Endothelial cell of umbilical vein (primary cell): ENCODE results near the gene NPHS1. TPM values are rescaled to one million over a fixed set of nuclear protein-coding genes. Genes with fewer than 3 reads are reported as not detected.

Experiments used
- BruUV-seq: library from RNA; stranded (reverse); fragments of 400-500 nt; replicated peaks from 2 replicates; lab custom pipeline; 2021; lab: Mats Ljungman, UMichigan
- CTCF ChIA-PET: fragments of 300-600, 350-600 bp; sonication (Branson Sonifier 250); formaldehyde crosslinking; loops from one replicate; lab custom pipeline; 2021; ENCODE audit warnings: antibody characterized with exemption, inconsistent platforms; lab: Charles Lee
- POLR2A ChIA-PET: fragments of 300-600, 350-600 bp; sonication (Branson Sonifier 250); formaldehyde crosslinking; loops from one replicate; lab custom pipeline; 2021; ENCODE audit warnings: antibody characterized with exemption, inconsistent platforms; lab: Charles Lee
- DNase-seq: peaks from one replicate; pipeline ENCODE4 v3.0.0-alpha.2; 2011; ENCODE audit warnings: low read depth, low spot score
- FAIRE-seq: peaks from 2 replicates; lab custom pipeline; 2011; peaks lifted over from hg19 to GRCh38; lab: Jason Lieb, UNC
- H2AFZ ChIP-seq: 2 replicates; pipeline ENCODE4 v1.6.0; 2012; ENCODE audit warnings: low read depth, low read length, control low read depth, inconsistent platforms
- H3K27ac ChIP-seq: 2 replicates; pipeline ENCODE4 v1.5.1; 2011; ENCODE audit warnings: low read depth, mild to moderate bottlenecking, control low read depth, low read length, moderate library complexity; ENCODE audit not compliant: insufficient read depth
- H3K27me3 ChIP-seq, 2 experiments: 2 replicates each; pipeline versions ENCODE4 v1.6.0 to v1.6.1; 2011; ENCODE audit warnings: low read length in 2 of 2, mixed read lengths in 1 of 2; ENCODE audit not compliant: control insufficient read depth in 2 of 2, insufficient read depth in 2 of 2
- H3K36me3 ChIP-seq, 2 experiments: 2 replicates in 1 of 2; 3 replicates in 1 of 2; pipeline ENCODE4 v1.5.1; 2011; ENCODE audit warnings: low read length in 2 of 2, mild to moderate bottlenecking in 1 of 2, moderate library complexity in 1 of 2; ENCODE audit not compliant: control insufficient read depth in 2 of 2, insufficient read depth in 2 of 2; ENCODE audit errors: extremely low read depth in 1 of 2
- H3K4me1 ChIP-seq: 3 replicates; pipeline ENCODE4 v1.5.1; 2011; ENCODE audit warnings: mild to moderate bottlenecking, low read length; ENCODE audit not compliant: control insufficient read depth, insufficient read depth; ENCODE audit errors: extremely low read depth
- H3K4me2 ChIP-seq: 2 replicates; pipeline ENCODE4 v1.6.1; 2011; ENCODE audit warnings: low read length, control low read depth, mixed read lengths; ENCODE audit not compliant: insufficient read depth
- H3K4me3 ChIP-seq, 3 experiments: fragments of 200-600 bp in 1 of 3; sonication (generic), shearing (Covaris generic) in 1 of 3; replicated peaks in 1 of 3; 2 replicates each; pipeline ENCODE4 v1.5.1; 2011 to 2016; ENCODE audit warnings: control low read depth in 3 of 3, low read length in 3 of 3, mild to moderate bottlenecking in 2 of 3, inconsistent platforms in 1 of 3, low read depth in 1 of 3, moderate library complexity in 1 of 3; ENCODE audit not compliant: insufficient read depth in 1 of 3
- H3K79me2 ChIP-seq: 2 replicates; pipeline ENCODE4 v1.6.0; 2012; ENCODE audit warnings: low read length, inconsistent platforms; ENCODE audit not compliant: control insufficient read depth, insufficient read depth
- H3K9ac ChIP-seq: replicated peaks from 2 replicates; pipeline ENCODE3; 2011; ENCODE audit warnings: low read length, control low read depth; ENCODE audit not compliant: insufficient read depth; ENCODE audit errors: extremely low read depth
- H3K9me1 ChIP-seq: replicated peaks from 3 replicates; pipeline ENCODE4 v1.6.0; 2011; ENCODE audit warnings: mild to moderate bottlenecking, low read length; ENCODE audit not compliant: control insufficient read depth, insufficient read depth; ENCODE audit errors: extremely low read depth
- H3K9me3 ChIP-seq: replicated peaks from 2 replicates; pipeline ENCODE4 v1.5.1; 2012; ENCODE audit warnings: low read length, inconsistent platforms; ENCODE audit not compliant: control insufficient read depth, insufficient read depth
- H4K20me1 ChIP-seq: replicated peaks from 2 replicates; pipeline ENCODE3; 2011; ENCODE audit warnings: mild to moderate bottlenecking, low read length; ENCODE audit not compliant: control insufficient read depth, insufficient read depth; ENCODE audit errors: extremely low read depth
- CTCF ChIP-seq, 2 donors: IDR thresholded peaks; 1 replicate in 1 of 2; 2 replicates in 1 of 2; pipeline ENCODE4 v1.5.1; 2011; ENCODE audit warnings: low read length in 2 of 2, mild to moderate bottlenecking in 2 of 2, moderate library complexity in 2 of 2, control low read depth in 1 of 2, inconsistent platforms in 1 of 2, low read depth in 1 of 2; ENCODE audit not compliant: insufficient read depth in 1 of 2; ENCODE audit errors: extremely low read depth in 1 of 2
- EZH2 ChIP-seq: IDR thresholded peaks from 2 replicates; pipeline ENCODE4 v1.6.1; 2012; ENCODE audit warnings: borderline replicate concordance, low read depth, mild to moderate bottlenecking, moderate library complexity, low read length, inconsistent platforms; ENCODE audit not compliant: severe bottlenecking
- FOS ChIP-seq: IDR thresholded peaks from 2 replicates; pipeline ENCODE4 v1.6.1; 2011; ENCODE audit warnings: mild to moderate bottlenecking, low read length, moderate library complexity, borderline replicate concordance; ENCODE audit not compliant: insufficient read depth
- GATA2 ChIP-seq: IDR thresholded peaks from 2 replicates; pipeline ENCODE4 v1.7.0; 2011; ENCODE audit warnings: low read depth, mild to moderate bottlenecking, moderate library complexity, mixed read lengths, low read length; ENCODE audit not compliant: insufficient read length, insufficient read depth
- JUN ChIP-seq: IDR thresholded peaks from 2 replicates; pipeline ENCODE4 v1.6.1; 2011; ENCODE audit warnings: borderline replicate concordance, low read depth; ENCODE audit not compliant: insufficient read length, insufficient read depth
- MAX ChIP-seq: IDR thresholded peaks from 2 replicates; pipeline ENCODE4 v1.6.1; 2011; ENCODE audit not compliant: insufficient read depth, insufficient read length
- MYC ChIP-seq: IDR thresholded peaks from one replicate; pipeline ENCODE4 v1.6.1; 2011; ENCODE audit warnings: mild to moderate bottlenecking, low read depth, low read length
- POLR2A ChIP-seq: IDR thresholded peaks from 2 replicates; pipeline ENCODE4 v1.6.1; 2012; ENCODE audit warnings: low read depth, mild to moderate bottlenecking, control low read depth, low read length
- POLR2AphosphoS5 ChIP-seq: IDR thresholded peaks from 2 replicates; pipeline ENCODE4 v1.6.1; 2012; ENCODE audit warnings: low read depth, mild to moderate bottlenecking, control low read depth, low read length, moderate library complexity; ENCODE audit not compliant: insufficient read depth
- dilution Hi-C: fragments of 300-500 bp; cut with MboI; formaldehyde crosslinking; loops from one replicate; pipeline ENCODE4 v1.15.0; 2019; ENCODE audit warnings: low sequenced_read_pairs; ENCODE audit not compliant: extremely low pct_ligation_motif_present
- intact Hi-C: fragments of 100-400 bp; cut with micrococcal nuclease; formaldehyde crosslinking; loops from one replicate; pipeline ENCODE4 v1.10.0; 2022
- polyA plus RNA-seq, 4 experiments: library from polyadenylated mRNA; depleted of rRNA in 3 of 4; stranded (reverse) in 3 of 4; unstranded in 1 of 4; fragments of >200 nt; gene quantifications; 2 replicates each; pipeline versions ENCODE4 v1.2.1 to v1.2.3, GENCODE V29; 2011 to 2012; ENCODE audit warnings: missing spikeins in 1 of 4
- total RNA-seq: library from RNA; stranded (reverse); gene quantifications from 2 replicates; pipeline ENCODE4 v1.2.3, GENCODE V29; 2021

The NPHS1 gene
- total and polyA plus RNA-seq, 2 donors (not counting 3 experiments of a cell fraction or from before 2014, with no cell fraction given) = not detected

DNA sequence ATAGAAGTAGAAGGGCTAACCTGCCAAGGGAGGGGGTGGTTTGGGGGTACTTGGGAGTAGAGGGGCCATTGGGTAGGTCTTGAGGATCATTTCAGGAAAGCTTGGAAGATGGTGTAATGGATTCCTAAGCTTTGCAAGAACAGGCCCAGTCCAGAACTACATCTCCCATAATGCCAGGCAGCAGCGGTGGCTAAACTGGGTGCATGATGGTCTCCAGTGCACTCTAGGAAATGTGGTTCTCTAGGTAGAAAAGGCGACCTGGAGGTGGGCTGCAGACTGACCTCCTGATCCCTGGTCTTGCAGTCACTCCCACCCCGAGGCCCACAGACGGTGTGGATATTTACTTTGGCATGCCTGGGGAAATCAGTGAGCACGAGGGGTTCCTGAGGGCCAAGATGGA, 19.9 kb upstream of the NPHS1 start:
- no peaks in the 10 kb centered on the region for H4K20me1 ChIP-seq
- dilution Hi-C loops = no loop called here
- H3K36me3 ChIP-seq = no peaks in the 10 kb centered on the region
- no peaks in the 10 kb centered on the region for H3K9me1 ChIP-seq
- CTCF ChIA-PET = no interaction called here
- peaks cover 0 to 7% of the 10 kb centered on the region in 2 experiments for H3K27me3 ChIP-seq
- no peak overlapping the region for H3K9ac ChIP-seq
- peaks cover 4% of the 10 kb centered on the region for H3K4me1 ChIP-seq
- no peak for DNase-seq
- POLR2A ChIA-PET = no interaction called here
- H3K79me2 ChIP-seq = no peaks in the 10 kb centered on the region
- H3K4me2 ChIP-seq = no peak overlapping the region
- intact Hi-C loops = no loop called here
- FAIRE-seq = no peak
- no peak overlapping the region for H2AFZ ChIP-seq
- no TSS peak for BruUV-seq
- no peaks in the 10 kb centered on the region for H3K9me3 ChIP-seq
- no peak overlapping the region for H3K4me3 ChIP-seq
- TF ChIP-seq POLR2A = no peak
- no peak for TF ChIP-seq POLR2AphosphoS5
- no peak for TF ChIP-seq FOS
- TF ChIP-seq MYC = no peak
- TF ChIP-seq MAX = no peak
- no peak for TF ChIP-seq JUN
- TF ChIP-seq GATA2 = no peak
- TF ChIP-seq CTCF (IDR thresholded peaks at IDR 0.05; ENCODE audit: extremely low read depth in 1 of 2, insufficient read depth in 1 of 2, low read depth in 1 of 2, low read length in 2 of 2) = no peak
- no peak for TF ChIP-seq EZH2
- H3K27ac ChIP-seq = no peak overlapping the region
